ENCODE results near the gene SEPTIN1.

DNA sequence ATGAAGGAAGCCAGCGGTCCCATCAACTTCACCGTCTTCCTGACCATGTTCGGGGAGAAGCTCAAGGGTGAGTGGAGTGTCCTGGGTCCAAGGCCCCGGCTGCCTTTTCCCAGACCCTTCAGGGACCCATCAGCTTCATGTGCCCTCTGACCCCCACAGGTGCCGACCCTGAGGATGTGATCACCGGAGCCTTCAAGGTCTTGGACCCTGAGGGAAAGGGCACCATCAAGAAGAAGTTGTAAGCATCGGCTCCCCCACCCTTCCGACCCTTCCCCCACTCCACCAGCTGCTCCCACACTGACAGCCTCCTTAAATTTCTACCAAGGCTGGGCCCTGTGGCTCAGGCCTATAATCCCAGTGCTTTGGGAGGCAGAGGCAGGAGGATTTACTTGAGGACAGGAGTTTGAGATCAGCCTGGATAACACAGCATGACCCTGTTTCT lies 5.9 kb downstream of the SEPTIN1 start:
- TF ChIP-seq, protein P1, sequence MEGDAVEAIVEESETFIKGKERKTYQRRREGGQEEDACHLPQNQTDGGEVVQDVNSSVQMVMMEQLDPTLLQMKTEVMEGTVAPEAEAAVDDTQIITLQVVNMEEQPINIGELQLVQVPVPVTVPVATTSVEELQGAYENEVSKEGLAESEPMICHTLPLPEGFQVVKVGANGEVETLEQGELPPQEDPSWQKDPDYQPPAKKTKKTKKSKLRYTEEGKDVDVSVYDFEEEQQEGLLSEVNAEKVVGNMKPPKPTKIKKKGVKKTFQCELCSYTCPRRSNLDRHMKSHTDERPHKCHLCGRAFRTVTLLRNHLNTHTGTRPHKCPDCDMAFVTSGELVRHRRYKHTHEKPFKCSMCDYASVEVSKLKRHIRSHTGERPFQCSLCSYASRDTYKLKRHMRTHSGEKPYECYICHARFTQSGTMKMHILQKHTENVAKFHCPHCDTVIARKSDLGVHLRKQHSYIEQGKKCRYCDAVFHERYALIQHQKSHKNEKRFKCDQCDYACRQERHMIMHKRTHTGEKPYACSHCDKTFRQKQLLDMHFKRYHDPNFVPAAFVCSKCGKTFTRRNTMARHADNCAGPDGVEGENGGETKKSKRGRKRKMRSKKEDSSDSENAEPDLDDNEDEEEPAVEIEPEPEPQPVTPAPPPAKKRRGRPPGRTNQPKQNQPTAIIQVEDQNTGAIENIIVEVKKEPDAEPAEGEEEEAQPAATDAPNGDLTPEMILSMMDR (IDR thresholded peaks at IDR 0.05) = no peak
- TF ChIP-seq POLR2A (IDR thresholded peaks at IDR 0.05) = no peak

Data from lower leg skin (tissue), 3 donors.